Astrocyte (in vitro differentiated cells and primary cell): Measurements from ENCODE around the gene SMAD9. TPM values are rescaled to one million over a fixed set of nuclear protein-coding genes. Genes with fewer than 3 reads are reported as not detected.

Source experiments
- DNase-seq: peaks from one replicate; pipeline ENCODE4 v3.0.0-alpha.2; 2010; ENCODE audit warnings: low read depth
- FAIRE-seq: peaks from 2 replicates; lab custom pipeline; 2011; peaks lifted over from hg19 to GRCh38; lab: Jason Lieb, UNC
- H2AFZ ChIP-seq: 2 replicates; pipeline ENCODE4 v1.6.0; 2012; ENCODE audit warnings: low read depth, low read length, inconsistent platforms
- H3K27ac ChIP-seq: 2 replicates; pipeline ENCODE4 v1.5.1; 2011; ENCODE audit warnings: low read depth, low read length, inconsistent platforms
- H3K27me3 ChIP-seq: 2 replicates; pipeline ENCODE4 v1.6.0; 2011; ENCODE audit warnings: low read length, inconsistent platforms; ENCODE audit not compliant: insufficient read depth
- H3K36me3 ChIP-seq: 2 replicates; pipeline ENCODE4 v1.5.1; 2011; ENCODE audit warnings: low read length, inconsistent platforms; ENCODE audit not compliant: insufficient read depth
- H3K4me1 ChIP-seq: 2 replicates; pipeline ENCODE4 v1.5.1; 2011; ENCODE audit warnings: low read length, inconsistent platforms; ENCODE audit not compliant: insufficient read depth
- H3K4me2 ChIP-seq: 2 replicates; pipeline ENCODE4 v1.6.0; 2012; ENCODE audit warnings: low read length, inconsistent platforms
- H3K4me3 ChIP-seq: 2 replicates; pipeline ENCODE4 v1.5.1; 2011; ENCODE audit warnings: low read depth, mild to moderate bottlenecking, low read length, inconsistent platforms; ENCODE audit not compliant: insufficient read depth
- H3K79me2 ChIP-seq: 2 replicates; pipeline ENCODE4 v1.6.0; 2012; ENCODE audit warnings: mild to moderate bottlenecking, low read length, inconsistent platforms; ENCODE audit not compliant: insufficient read depth
- H3K9ac ChIP-seq: 2 replicates; pipeline ENCODE4 v1.6.0; 2012; ENCODE audit warnings: mild to moderate bottlenecking, low read length, inconsistent platforms
- H3K9me3 ChIP-seq: 2 replicates; pipeline ENCODE4 v1.5.1; 2012; ENCODE audit warnings: low read depth, mild to moderate bottlenecking, low read length, inconsistent platforms; ENCODE audit not compliant: insufficient read depth
- H4K20me1 ChIP-seq: 2 replicates; pipeline ENCODE4 v1.6.0; 2012; ENCODE audit warnings: low read length, inconsistent platforms; ENCODE audit not compliant: insufficient read depth
- H3K27ac Mint-ChIP-seq: one replicate; pipeline ENCODE4 v1.8.0; 2021; ENCODE audit warnings: mild to moderate bottlenecking, mixed read lengths; ENCODE audit not compliant: unreplicated experiment
- H3K27me3 Mint-ChIP-seq: one replicate; pipeline ENCODE4 v1.8.0; 2021; ENCODE audit warnings: low read depth, mixed read lengths; ENCODE audit not compliant: unreplicated experiment
- H3K36me3 Mint-ChIP-seq: one replicate; pipeline ENCODE4 v1.8.0; 2021; ENCODE audit warnings: low read depth, mixed read lengths; ENCODE audit not compliant: unreplicated experiment
- H3K4me1 Mint-ChIP-seq: one replicate; pipeline ENCODE4 v1.8.0; 2021; ENCODE audit warnings: low read depth, mixed read lengths; ENCODE audit not compliant: unreplicated experiment
- H3K4me3 Mint-ChIP-seq: one replicate; pipeline ENCODE4 v1.8.0; 2021; ENCODE audit warnings: mild to moderate bottlenecking, moderate library complexity, mixed read lengths; ENCODE audit not compliant: unreplicated experiment
- H3K9me3 Mint-ChIP-seq: one replicate; pipeline ENCODE4 v1.8.0; 2021; ENCODE audit warnings: mild to moderate bottlenecking, mixed read lengths; ENCODE audit not compliant: unreplicated experiment
- CTCF ChIP-seq: IDR thresholded peaks from 2 replicates; pipeline ENCODE4 v1.5.1; 2011; ENCODE audit warnings: low read depth, mild to moderate bottlenecking, inconsistent platforms, low read length, moderate library complexity; ENCODE audit not compliant: insufficient read depth
- EZH2 ChIP-seq: IDR thresholded peaks from 2 replicates; pipeline ENCODE4 v1.6.1; 2012; ENCODE audit warnings: mild to moderate bottlenecking, low read length, inconsistent platforms; ENCODE audit not compliant: insufficient read depth
- total RNA-seq: library from RNA; stranded (reverse); gene quantifications from 2 replicates; pipeline ENCODE4 v1.2.1, GENCODE V29; 2021

SMAD9 gene
- total RNA-seq, 1 donor from 2014 or later = 2.8 TPM

GRCh38 chr13:36848199-36848982 is 71.6 kb downstream of the SMAD9 start:
- FAIRE-seq = no peak
- no peaks in the 10 kb centered on the region for H3K27me3 ChIP-seq
- H3K36me3 ChIP-seq = peaks cover 2% of the 10 kb centered on the region
- no peak overlapping the region for H3K9ac ChIP-seq
- H3K79me2 ChIP-seq = no peaks in the 10 kb centered on the region
- no peaks in the 10 kb centered on the region for H3K9me3 ChIP-seq
- no peak overlapping the region for H2AFZ ChIP-seq
- no peaks in the 10 kb centered on the region for H3K27me3 Mint-ChIP-seq
- no peak overlapping the region for H3K4me2 ChIP-seq
- no peak overlapping the region for H3K4me3 ChIP-seq
- H3K4me1 Mint-ChIP-seq = no peaks in the 10 kb centered on the region
- H3K27ac Mint-ChIP-seq = no peak overlapping the region
- no peaks in the 10 kb centered on the region for H3K9me3 Mint-ChIP-seq
- H3K4me1 ChIP-seq = no peaks in the 10 kb centered on the region
- no peak overlapping the region for H3K4me3 Mint-ChIP-seq
- peaks cover 2% of the 10 kb centered on the region for H3K36me3 Mint-ChIP-seq
- no peak for DNase-seq
- no peaks in the 10 kb centered on the region for H4K20me1 ChIP-seq
- TF ChIP-seq CTCF = no peak
- no peak for TF ChIP-seq EZH2
- H3K27ac ChIP-seq = no peak overlapping the region

GRCh38 chr13:36847606-36848005 is 72.4 kb downstream of the SMAD9 start:
- no peaks in the 10 kb centered on the region for H4K20me1 ChIP-seq
- Mint-ChIP-seq H3K4me3 (no peak overlapping the region), H3K4me1 (no peaks in the 10 kb centered on the region)

More at GRCh38 chr13:36847606-36848005, 72.4 kb downstream of the SMAD9 start:
- DNase-seq = no peak
- H3K36me3 Mint-ChIP-seq = no peaks in the 10 kb centered on the region
- Histone ChIP-seq H3K27me3 (no peaks in the 10 kb centered on the region), H3K27ac (no peak overlapping the region), H3K9ac (no peak overlapping the region), H3K79me2 (no peaks in the 10 kb centered on the region), H3K4me3 (no peak overlapping the region), H3K4me1 (no peaks in the 10 kb centered on the region), H3K4me2 (no peak overlapping the region), H3K9me3 (no peaks in the 10 kb centered on the region), H2AFZ (no peak overlapping the region), H3K36me3 (peaks cover 2% of the 10 kb centered on the region)
- no peak for TF ChIP-seq CTCF
- no peak for TF ChIP-seq EZH2
- no peak overlapping the region for H3K27ac Mint-ChIP-seq
- no peak for FAIRE-seq
- H3K9me3 Mint-ChIP-seq = no peaks in the 10 kb centered on the region
- H3K27me3 Mint-ChIP-seq = no peaks in the 10 kb centered on the region
